H1 (cell line): ENCODE data around the gene CXADR. TPM values are rescaled to one million over a fixed set of nuclear protein-coding genes. Genes with fewer than 3 reads are reported as not detected.
A peak's percentile ranks its signal among the peaks of the same experiment; 100 is the strongest.

Source experiments
- CTCF ChIA-PET: fragments of 300-600 bp; sonication (Branson Sonifier 250); formaldehyde crosslinking; loops from one replicate; lab custom pipeline; 2021; ENCODE audit not compliant: partially characterized antibody; lab: Charles Lee
- POLR2A ChIA-PET: fragments of 300-600 bp; sonication (Branson Sonifier 250); formaldehyde crosslinking; loops from one replicate; lab custom pipeline; 2021; ENCODE audit warnings: inconsistent platforms; ENCODE audit not compliant: partially characterized antibody; lab: Charles Lee
- DNase-seq, 2 experiments: peaks; one replicate each; pipeline versions ENCODE4 v3.0.0 to v3.0.0-alpha.2; 2010 to 2022; ENCODE audit warnings: low spot score in 2 of 2, low read depth in 1 of 2, mixed read lengths in 1 of 2
- FAIRE-seq: peaks from 2 replicates; lab custom pipeline; 2011; peaks lifted over from hg19 to GRCh38; lab: Jason Lieb, UNC
- H2AFZ ChIP-seq: 2 replicates; pipeline ENCODE4 v1.8.1; 2012; ENCODE audit warnings: low read length, inconsistent platforms
- H2AK5ac ChIP-seq: 2 replicates; pipeline ENCODE4 v1.6.1; 2013; ENCODE audit warnings: low read depth, low read length
- H2BK120ac ChIP-seq: replicated peaks from 2 replicates; pipeline ENCODE3; 2013; ENCODE audit warnings: low read depth, low read length, inconsistent platforms
- H2BK12ac ChIP-seq: 2 replicates; pipeline ENCODE4 v1.6.1; 2013; ENCODE audit warnings: low read depth, low read length
- H2BK15ac ChIP-seq: 2 replicates; pipeline ENCODE4 v1.6.1; 2013; ENCODE audit warnings: low read length
- H2BK20ac ChIP-seq: 2 replicates; pipeline ENCODE4 v1.6.1; 2013; ENCODE audit warnings: low read length
- H2BK5ac ChIP-seq: 2 replicates; pipeline ENCODE4 v1.6.1; 2013; ENCODE audit warnings: low read depth, low read length
- H3K14ac ChIP-seq: 2 replicates; pipeline ENCODE4 v1.6.1; 2013; ENCODE audit warnings: inconsistent platforms; ENCODE audit not compliant: insufficient read length
- H3K18ac ChIP-seq: 2 replicates; pipeline ENCODE4 v1.6.1; 2013; ENCODE audit warnings: low read length; ENCODE audit errors: extremely low read depth
- H3K23ac ChIP-seq: 2 replicates; pipeline ENCODE4 v1.6.1; 2013; ENCODE audit warnings: inconsistent platforms; ENCODE audit not compliant: insufficient read length
- H3K23me2 ChIP-seq: 2 replicates; pipeline ENCODE4 v1.6.1; 2013; ENCODE audit warnings: low read depth, low read length
- H3K27ac ChIP-seq: 2 replicates; pipeline ENCODE4 v1.6.1; 2011; ENCODE audit warnings: low read depth, low read length, inconsistent platforms
- H3K27me3 ChIP-seq, 4 experiments: replicated peaks in 1 of 4; 1 replicate in 1 of 4; 2 replicates in 3 of 4; pipeline versions ENCODE4 v1.6.1 to v1.8.1; 2011 to 2013; ENCODE audit warnings: low read length in 3 of 4, mild to moderate bottlenecking in 3 of 4, inconsistent platforms in 2 of 4, mixed read lengths in 2 of 4, moderate library complexity in 1 of 4; ENCODE audit not compliant: control insufficient read depth in 3 of 4, insufficient read depth in 3 of 4; ENCODE audit errors: extremely low read depth in 1 of 4
- H3K36me3 ChIP-seq, 4 experiments: 2 replicates each; pipeline versions ENCODE4 v1.6.1 to v1.8.1; 2011 to 2013; ENCODE audit warnings: mild to moderate bottlenecking in 4 of 4, low read length in 3 of 4, moderate library complexity in 2 of 4, control low read depth in 1 of 4, inconsistent platforms in 1 of 4; ENCODE audit not compliant: insufficient read depth in 4 of 4, control insufficient read depth in 2 of 4
- H3K4ac ChIP-seq: replicated peaks from 2 replicates; pipeline ENCODE3; 2013; ENCODE audit warnings: low read length, low read depth, mixed read lengths, inconsistent platforms; ENCODE audit not compliant: insufficient read length
- H3K4me1 ChIP-seq, 4 experiments: replicated peaks in 1 of 4; 1 replicate in 1 of 4; 2 replicates in 3 of 4; pipeline versions ENCODE4 v1.6.1 to v1.8.1; 2011 to 2013; ENCODE audit warnings: low read length in 3 of 4, inconsistent platforms in 2 of 4, mixed read lengths in 1 of 4; ENCODE audit not compliant: insufficient read depth in 4 of 4, control insufficient read depth in 3 of 4
- H3K4me2 ChIP-seq, 2 experiments: 2 replicates each; pipeline versions ENCODE4 v1.6.1 to v1.8.1; 2011 to 2013; ENCODE audit warnings: low read depth in 2 of 2, low read length in 2 of 2, control low read depth in 1 of 2, inconsistent platforms in 1 of 2, mild to moderate bottlenecking in 1 of 2; ENCODE audit not compliant: insufficient read depth in 1 of 2
- H3K4me3 ChIP-seq, 4 experiments: fragments of 200-600, 300-600 bp in 1 of 4; sonication (generic), shearing (Covaris generic), sonication (Bioruptor Twin) in 1 of 4; 2 replicates each; pipeline versions ENCODE4 v1.5.1 to v1.8.1; 2011 to 2016; ENCODE audit warnings: low read length in 4 of 4, low read depth in 3 of 4, control low read depth in 2 of 4, inconsistent platforms in 2 of 4, mild to moderate bottlenecking in 2 of 4, mixed read lengths in 1 of 4, moderate library complexity in 1 of 4; ENCODE audit not compliant: insufficient read depth in 2 of 4; ENCODE audit errors: extremely low read depth in 1 of 4
- H3K56ac ChIP-seq: replicated peaks from 2 replicates; pipeline ENCODE3; 2013; ENCODE audit warnings: low read depth, mild to moderate bottlenecking, mixed read lengths, low read length, inconsistent platforms; ENCODE audit not compliant: insufficient read length
- H3K79me1 ChIP-seq: 2 replicates; pipeline ENCODE4 v1.6.1; 2013; ENCODE audit warnings: low read depth, low read length, control low read depth
- H3K79me2 ChIP-seq, 2 experiments: 2 replicates each; pipeline versions ENCODE4 v1.6.1 to v1.8.1; 2012 to 2013; ENCODE audit warnings: low read length in 2 of 2, mild to moderate bottlenecking in 2 of 2, inconsistent platforms in 1 of 2; ENCODE audit not compliant: insufficient read depth in 2 of 2, control insufficient read depth in 1 of 2
- H3K9ac ChIP-seq, 4 experiments: replicated peaks in 1 of 4; 1 replicate in 1 of 4; 2 replicates in 3 of 4; pipeline versions ENCODE4 v1.6.1 to v1.8.1; 2011 to 2013; ENCODE audit warnings: low read depth in 3 of 4, low read length in 3 of 4, control low read depth in 2 of 4, mild to moderate bottlenecking in 2 of 4, moderate library complexity in 2 of 4, inconsistent platforms in 1 of 4; ENCODE audit errors: extremely low read depth in 1 of 4
- H3K9me3 ChIP-seq, 2 experiments: 2 replicates each; pipeline versions ENCODE4 v1.6.1 to v1.8.1; 2012 to 2013; ENCODE audit warnings: mild to moderate bottlenecking in 2 of 2, moderate library complexity in 2 of 2, control low read depth in 1 of 2, inconsistent platforms in 1 of 2, low read depth in 1 of 2, low read length in 1 of 2, mixed read lengths in 1 of 2; ENCODE audit not compliant: insufficient read depth in 2 of 2
- H4K20me1 ChIP-seq, 2 experiments: replicated peaks in 1 of 2; 2 replicates each; pipeline versions ENCODE3 to v1.8.1; 2011 to 2013; ENCODE audit warnings: inconsistent platforms in 2 of 2, low read length in 2 of 2, mild to moderate bottlenecking in 1 of 2; ENCODE audit not compliant: insufficient read depth in 2 of 2, control insufficient read depth in 1 of 2
- H4K5ac ChIP-seq: 2 replicates; pipeline ENCODE4 v1.6.1; 2013; ENCODE audit warnings: low read length, low read depth, mixed read lengths, inconsistent platforms; ENCODE audit not compliant: insufficient read length
- H4K8ac ChIP-seq: 2 replicates; pipeline ENCODE4 v1.8.0; 2013; ENCODE audit warnings: mild to moderate bottlenecking, moderate library complexity, low read length, inconsistent platforms; ENCODE audit not compliant: insufficient read depth; ENCODE audit errors: extremely low read depth
- H4K91ac ChIP-seq: replicated peaks from 2 replicates; pipeline ENCODE3; 2013; ENCODE audit warnings: low read length, mixed read lengths, inconsistent platforms; ENCODE audit not compliant: insufficient read length
- EP300 ChIP-seq, 2 experiments: IDR thresholded peaks; 1 replicate in 1 of 2; 2 replicates in 1 of 2; pipeline ENCODE4 v1.6.1; 2011 to 2012; ENCODE audit warnings: low read depth in 2 of 2, low read length in 2 of 2, mild to moderate bottlenecking in 2 of 2, borderline replicate concordance in 1 of 2, inconsistent platforms in 1 of 2, moderate library complexity in 1 of 2
- KDM5A ChIP-seq: fragments of 200-600 bp; IDR thresholded peaks from 2 replicates; pipeline ENCODE4 v1.7.1; 2012; ENCODE audit warnings: mild to moderate bottlenecking, low read length, inconsistent platforms, mixed read lengths
- MAFK ChIP-seq: IDR thresholded peaks from 2 replicates; pipeline ENCODE4 v1.6.1; 2012; ENCODE audit warnings: low read depth, mild to moderate bottlenecking, improper control_type of control experiment, low read length
- NRF1 ChIP-seq: IDR thresholded peaks from 2 replicates; pipeline ENCODE4 v1.6.1; 2011; ENCODE audit warnings: mild to moderate bottlenecking, low read depth, low read length, improper control_type of control experiment
- RNF2 ChIP-seq: fragments of 200-900, 300-1000 bp; sonication (generic); IDR thresholded peaks from 2 replicates; pipeline ENCODE4 v1.7.1; 2016; ENCODE audit warnings: borderline replicate concordance, low read depth, mild to moderate bottlenecking, antibody characterized with exemption, low read length; ENCODE audit not compliant: poor library complexity, severe bottlenecking; ENCODE audit errors: missing control alignments
- TAF1 ChIP-seq: IDR thresholded peaks from 2 replicates; pipeline ENCODE4 v1.6.1; 2011; ENCODE audit warnings: mild to moderate bottlenecking, low read depth, low read length
- TBP ChIP-seq: IDR thresholded peaks from 2 replicates; pipeline ENCODE4 v1.6.1; 2011; ENCODE audit warnings: low read depth, low read length, improper control_type of control experiment
- TCF12 ChIP-seq: IDR thresholded peaks from 2 replicates; pipeline ENCODE4 v1.6.1; 2011; ENCODE audit warnings: low read depth, mild to moderate bottlenecking, low read length
- WGBS, 2 experiments: shearing (Covaris generic) in 1 of 2; methylation state at CpG; one replicate each; pipeline versions ENCODE4 v1.1.6 to v1.1.7; 2013 to 2015; ENCODE audit warnings: low lambda C conversion rate in 2 of 2, mixed read lengths in 2 of 2, inconsistent platforms in 1 of 2, low coverage in 1 of 2, missing lambda C conversion rate in 1 of 2; ENCODE audit not compliant: insufficient replicate concordance in 2 of 2, insufficient coverage in 1 of 2, insufficient read length in 1 of 2; ENCODE audit errors: extremely low coverage in 1 of 2, missing lambda C conversion rate in 1 of 2; 5-methylcytosine and 5-hydroxymethylcytosine counted together
- polyA plus RNA-seq, 7 experiments: library from polyadenylated mRNA; depleted of rRNA in 3 of 7; stranded (reverse) in 5 of 7; unstranded in 2 of 7; fragments of >200 nt in 5 of 7; fragments of 200-250 nt in 2 of 7; gene quantifications; 1 replicate in 5 of 7; 2 replicates in 1 of 7; 4 replicates in 1 of 7; pipeline versions ENCODE4 v1.2.1 to v1.2.3, GENCODE V29; 2011 to 2013; ENCODE audit warnings: missing spikeins in 2 of 7, mixed read lengths in 2 of 7
- total RNA-seq: library from RNA; stranded (reverse); fragmentation: NEBNext Ultra II Directional; extraction: Animal tissue kit (Norgen Biotek cat#: 25700); gene quantifications from 2 replicates; pipeline ENCODE4 v1.2.1, GENCODE V29; 2021
- TF ChIP-seq, protein P1 (sequence below): IDR thresholded peaks from 2 replicates; pipeline ENCODE4 v1.6.1; 2011; ENCODE audit warnings: low read depth, mild to moderate bottlenecking, low read length; ENCODE audit not compliant: insufficient read depth

CXADR gene
- total and polyA plus RNA-seq, 2 of the 8 experiments (the other 6 are each of a cell fraction or from before 2014, with no cell fraction given), result 45.6 to 145 TPM

DNA sequence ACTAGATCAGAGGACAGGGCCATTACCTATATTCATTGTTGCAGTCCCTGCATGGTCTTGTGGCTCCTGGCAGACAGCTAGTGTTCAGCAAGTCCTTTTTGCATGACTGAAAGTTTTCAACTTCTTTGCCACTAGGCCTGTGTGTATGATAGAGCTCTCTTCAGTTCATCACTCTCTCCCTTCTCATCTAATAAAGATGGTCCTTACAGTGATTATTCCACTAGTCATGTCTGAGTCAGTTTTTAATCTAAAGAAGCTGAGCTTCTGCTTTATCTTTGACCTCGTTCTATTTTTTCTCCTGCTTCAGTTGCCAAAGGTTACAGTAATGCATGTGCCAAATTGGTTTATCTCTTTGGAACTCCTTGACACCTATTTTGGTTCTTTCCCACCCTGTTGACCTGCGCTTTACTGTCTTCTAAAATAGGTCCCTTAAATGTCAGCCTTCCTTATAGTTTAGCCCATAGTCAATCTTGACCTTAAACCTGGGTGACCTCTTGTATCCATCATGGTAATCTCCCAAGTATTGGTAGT is 6.4 kb downstream of the CXADR start:
- H3K36me3 ChIP-seq, result peaks cover 0 to 19% (median 0%) of the 10 kb centered on the region in 4 experiments; a peak in 3 of 8 replicates
- H3K18ac ChIP-seq, result no peak overlapping the region
- H2AK5ac ChIP-seq, result no peak overlapping the region
- CTCF ChIA-PET, result interaction anchor here (0.6 to 1.3 kb wide), 4 partner anchors 30 to 67 kb away, joined by 3 to 5 read pairs (median 4); no protein-coding TSS in a partner anchor
- H3K9me3 ChIP-seq, result no peaks in the 10 kb centered on the region
- no peak overlapping the region for H3K9ac ChIP-seq
- H3K14ac ChIP-seq, result no peak overlapping the region
- H3K27ac ChIP-seq, result 0 out of 2 replicates have a peak overlapping the region, but pooled peaks have one; percentile 51
- no peak overlapping the region for H2BK15ac ChIP-seq
- POLR2A ChIA-PET, result interaction anchor here (0.6 to 12.6 kb wide), 4 partner anchors 9 to 1132 kb away, joined by 3 to 144 read pairs (median 3); no protein-coding TSS in a partner anchor
- H4K8ac ChIP-seq, result no peak overlapping the region
- peaks cover 78 to 100% of the 10 kb centered on the region in 2 experiments for H3K79me2 ChIP-seq
- H3K4me2 ChIP-seq, result no peak overlapping the region; a peak in 1 of 4 replicates
- FAIRE-seq, result no peak
- no peak overlapping the region for H2AFZ ChIP-seq
- DNase-seq, result no peak
- no peak overlapping the region for H2BK20ac ChIP-seq
- no peak for TF ChIP-seq TAF1
- no peak for TF ChIP-seq TCF12
- TF ChIP-seq EP300 (IDR thresholded peaks at IDR 0.05; ENCODE audit: borderline replicate concordance in 1 of 2, low read depth in 2 of 2, low read length in 2 of 2), result no peak
- no peak for TF ChIP-seq MAFK
- no peak for TF ChIP-seq KDM5A
- no peak for TF ChIP-seq TBP
- TF ChIP-seq RNF2, result no peak
- TF ChIP-seq NRF1, result no peak
- TF ChIP-seq, protein P1, sequence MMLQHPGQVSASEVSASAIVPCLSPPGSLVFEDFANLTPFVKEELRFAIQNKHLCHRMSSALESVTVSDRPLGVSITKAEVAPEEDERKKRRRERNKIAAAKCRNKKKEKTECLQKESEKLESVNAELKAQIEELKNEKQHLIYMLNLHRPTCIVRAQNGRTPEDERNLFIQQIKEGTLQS, result no peak
- TF ChIP-seq, all 59 proteins: peak for 0
- Histone ChIP-seq H4K20me1 (peaks cover 47 to 49% of the 10 kb centered on the region in 2 experiments), H3K4ac (no peak overlapping the region), H3K23me2 (no peaks in the 10 kb centered on the region), H3K4me1 (peaks cover 2 to 22% (median 21%) of the 10 kb centered on the region in 4 experiments), H2BK12ac (no peak overlapping the region), H3K4me3 (no peak overlapping the region), H2BK120ac (no peak overlapping the region), H3K27me3 (no peaks in the 10 kb centered on the region), H2BK5ac (no peak overlapping the region), H3K79me1 (peaks cover 8% of the 10 kb centered on the region), H4K91ac (no peak overlapping the region), H3K23ac (no peak overlapping the region), H3K56ac (no peak overlapping the region), H4K5ac (no peak overlapping the region)
- 87% methylated on average over 2 of the region's 2 CpGs; no CpG with 5 or more reads in 1 of the 2 experiments for WGBS, 2 experiments
